IMR-90 (cell line): ENCODE data around the gene SLC27A4. TPM values are rescaled to one million over a fixed set of nuclear protein-coding genes. Genes with fewer than 3 reads are reported as not detected.

Source experiments
- ATAC-seq: fragments of 200-7000 bp; cut with Tn5 transposase; 2 replicates; pipeline ENCODE4 v1.9.1; 2020; ENCODE audit warnings: low read depth, mild to moderate bottlenecking, moderate library complexity
- BruUV-seq: library from RNA; stranded (reverse); fragments of 400-500 nt; replicated peaks from 2 replicates; lab custom pipeline; 2021; lab: Mats Ljungman, UMichigan
- CTCF ChIA-PET: fragments of 300-600 bp; formaldehyde crosslinking; extraction: SDS; loops from one replicate; lab custom pipeline; 2021; ENCODE audit warnings: antibody characterized with exemption; lab: Yijun Ruan, JAX
- POLR2A ChIA-PET: fragments of 300-600 bp; sonication (Branson Sonifier 250); formaldehyde crosslinking; loops from one replicate; lab custom pipeline; 2022; ENCODE audit warnings: antibody characterized with exemption; ENCODE audit not compliant: unreplicated experiment; lab: Charles Lee
- DNase-seq: peaks from one replicate; pipeline ENCODE4 v3.0.0; 2013
- H2AFZ ChIP-seq: replicated peaks from 2 replicates; pipeline ENCODE3; 2013; ENCODE audit warnings: low read length, mild to moderate bottlenecking; ENCODE audit not compliant: poor library complexity
- H2AK5ac ChIP-seq: 2 replicates; pipeline ENCODE4 v1.6.1; 2013; ENCODE audit warnings: low read depth, low read length, inconsistent platforms
- H2AK9ac ChIP-seq: replicated peaks from 2 replicates; pipeline ENCODE3; 2013; ENCODE audit warnings: mild to moderate bottlenecking, low read depth, low read length, moderate library complexity; ENCODE audit not compliant: poor library complexity
- H2BK120ac ChIP-seq: 2 replicates; pipeline ENCODE4 v1.6.1; 2013; ENCODE audit warnings: low read depth, low read length, inconsistent platforms
- H2BK15ac ChIP-seq: 3 replicates; pipeline ENCODE4 v1.6.1; 2013; ENCODE audit warnings: low read depth, low read length, inconsistent platforms
- H2BK20ac ChIP-seq: 2 replicates; pipeline ENCODE4 v1.6.1; 2013; ENCODE audit warnings: low read depth, mild to moderate bottlenecking, inconsistent platforms, low read length, moderate library complexity
- H2BK5ac ChIP-seq: 2 replicates; pipeline ENCODE4 v1.6.1; 2013; ENCODE audit warnings: mild to moderate bottlenecking, low read depth, low read length, inconsistent platforms; ENCODE audit not compliant: poor library complexity, severe bottlenecking
- H3K14ac ChIP-seq: replicated peaks from 2 replicates; pipeline ENCODE4 v1.6.1; 2013; ENCODE audit warnings: low read depth, low read length, inconsistent platforms
- H3K18ac ChIP-seq: 2 replicates; pipeline ENCODE4 v1.6.1; 2013; ENCODE audit warnings: low read depth, low read length, control low read depth
- H3K23ac ChIP-seq: 2 replicates; pipeline ENCODE4 v1.6.1; 2013; ENCODE audit warnings: low read depth, low read length, inconsistent platforms
- H3K27ac ChIP-seq: 2 replicates; pipeline ENCODE4 v1.5.1; 2013; ENCODE audit warnings: mild to moderate bottlenecking, control low read depth, low read length; ENCODE audit not compliant: insufficient read depth
- H3K27me3 ChIP-seq: 2 replicates; pipeline ENCODE4 v1.6.1; 2013; ENCODE audit warnings: low read length; ENCODE audit not compliant: control insufficient read depth, insufficient read depth
- H3K36me3 ChIP-seq: 2 replicates; pipeline ENCODE4 v1.6.1; 2013; ENCODE audit warnings: low read length, mixed read lengths; ENCODE audit not compliant: control insufficient read depth, insufficient read depth
- H3K4ac ChIP-seq: 2 replicates; pipeline ENCODE4 v1.6.1; 2013; ENCODE audit warnings: low read depth, low read length, inconsistent platforms
- H3K4me1 ChIP-seq: 2 replicates; pipeline ENCODE4 v1.6.1; 2013; ENCODE audit warnings: low read length, mixed read lengths; ENCODE audit not compliant: control insufficient read depth, insufficient read depth
- H3K4me2 ChIP-seq: 2 replicates; pipeline ENCODE4 v1.6.1; 2013; ENCODE audit warnings: low read depth, mild to moderate bottlenecking, control low read depth, low read length, moderate library complexity
- H3K4me3 ChIP-seq: 2 replicates; pipeline ENCODE4 v1.5.1; 2013; ENCODE audit warnings: low read depth, mild to moderate bottlenecking, control low read depth, low read length, moderate library complexity; ENCODE audit not compliant: insufficient read depth
- H3K56ac ChIP-seq: 2 replicates; pipeline ENCODE4 v1.6.1; 2013; ENCODE audit warnings: low read length, inconsistent platforms; ENCODE audit not compliant: insufficient read depth; ENCODE audit errors: extremely low read depth
- H3K79me1 ChIP-seq, 2 experiments: 2 replicates each; pipeline ENCODE4 v1.6.1; 2013; ENCODE audit warnings: low read length in 2 of 2, inconsistent platforms in 1 of 2, low read depth in 1 of 2
- H3K9ac ChIP-seq: 2 replicates; pipeline ENCODE4 v1.6.1; 2013; ENCODE audit warnings: low read depth, low read length, control low read depth
- H3K9me1 ChIP-seq: 2 replicates; pipeline ENCODE4 v1.6.1; 2013; ENCODE audit warnings: low read length, inconsistent platforms; ENCODE audit not compliant: insufficient read depth
- H3K9me3 ChIP-seq: 2 replicates; pipeline ENCODE4 v1.6.1; 2013; ENCODE audit warnings: low read length; ENCODE audit not compliant: control insufficient read depth, insufficient read depth
- H4K20me1 ChIP-seq: 2 replicates; pipeline ENCODE4 v1.6.1; 2013; ENCODE audit warnings: low read length, inconsistent platforms; ENCODE audit not compliant: insufficient read depth
- H4K5ac ChIP-seq: 2 replicates; pipeline ENCODE4 v1.6.1; 2013; ENCODE audit warnings: mild to moderate bottlenecking, low read depth, low read length, control low read depth
- H4K8ac ChIP-seq, 2 experiments: 2 replicates each; pipeline ENCODE4 v1.6.1; 2013; ENCODE audit warnings: low read depth in 2 of 2, low read length in 2 of 2, control low read depth in 1 of 2, inconsistent platforms in 1 of 2
- H4K91ac ChIP-seq: 2 replicates; pipeline ENCODE4 v1.6.1; 2013; ENCODE audit warnings: low read depth, low read length, inconsistent platforms; ENCODE audit not compliant: insufficient read depth
- BHLHE40 ChIP-seq: fragments of 150-350 bp; IDR thresholded peaks from 2 replicates; pipeline ENCODE4 v1.6.1; 2016; ENCODE audit warnings: mild to moderate bottlenecking, low read depth, low read length
- ELK1 ChIP-seq: fragments of 150-350 bp; IDR thresholded peaks from 2 replicates; pipeline ENCODE4 v1.6.1; 2016; ENCODE audit warnings: low read depth, mild to moderate bottlenecking, low read length, moderate library complexity, borderline replicate concordance
- MAFK ChIP-seq: IDR thresholded peaks from 2 replicates; pipeline ENCODE4 v1.6.1; 2012; ENCODE audit warnings: low read depth, low read length, improper control_type of control experiment
- MAZ ChIP-seq: IDR thresholded peaks from 2 replicates; pipeline ENCODE4 v1.6.1; 2012; ENCODE audit warnings: low read depth, mild to moderate bottlenecking, low read length, improper control_type of control experiment, moderate library complexity, borderline replicate concordance
- NFE2L2 ChIP-seq: fragments of 150-350 bp; IDR thresholded peaks from 2 replicates; pipeline ENCODE4 v1.6.1; 2016; ENCODE audit warnings: low read depth, mild to moderate bottlenecking, low read length
- RAD21 ChIP-seq: IDR thresholded peaks from 2 replicates; pipeline ENCODE4 v1.6.1; 2012; ENCODE audit warnings: low read length, improper control_type of control experiment
- RCOR1 ChIP-seq: IDR thresholded peaks from 2 replicates; pipeline ENCODE4 v1.6.1; 2012; ENCODE audit warnings: mild to moderate bottlenecking, low read length, improper control_type of control experiment; ENCODE audit not compliant: insufficient replicate concordance
- WGBS, 2 experiments: methylation state at CpG; one replicate each; pipeline versions ENCODE4 v1.1.5 to v1.1.7; 2013; ENCODE audit warnings: missing lambda C conversion rate in 2 of 2; ENCODE audit not compliant: insufficient read length in 1 of 2; ENCODE audit errors: extremely low coverage in 2 of 2; 5-methylcytosine and 5-hydroxymethylcytosine counted together
- dilution Hi-C: fragments of 300-500 bp; cut with HindIII; formaldehyde crosslinking; loops from one replicate; pipeline ENCODE4 v1.14.3; 2018; ENCODE audit warnings: low sequenced_read_pairs; ENCODE audit not compliant: unreplicated experiment
- in situ Hi-C: fragments of 300-500 bp; cut with MboI; formaldehyde crosslinking; loops from 3 replicates; pipeline ENCODE4 v1.14.3; 2019; ENCODE audit warnings: low sequenced_read_pairs, inconsistent platforms, mixed read lengths
- intact Hi-C: fragments of 100-400 bp; cut with micrococcal nuclease; formaldehyde crosslinking; loops from 2 replicates; pipeline ENCODE4 v1.10.0; 2022
- polyA plus RNA-seq, 3 experiments: library from polyadenylated mRNA; depleted of rRNA; stranded (reverse); fragments of >200 nt; gene quantifications; 2 replicates each; pipeline ENCODE4 v1.2.3, GENCODE V29; 2012; ENCODE audit warnings: low replicate concordance in 1 of 3
- total RNA-seq: library from RNA; depleted of rRNA; stranded (reverse); fragments of >200 nt; gene quantifications from 2 replicates; pipeline ENCODE4 v1.2.3, GENCODE V29; 2012
- TF ChIP-seq, protein P1 (sequence below): fragments of 150-350 bp; IDR thresholded peaks from 2 replicates; pipeline ENCODE4 v1.6.1; 2017; ENCODE audit warnings: mild to moderate bottlenecking, antibody characterized with exemption, low read length, low read depth

Gene SLC27A4
- total and polyA plus RNA-seq, 2 of the 4 experiments (the other 2 are of a cell fraction) = 9.7 to 13.7 TPM

GRCh38 chr9:128337936-128338335 is 2.4 kb upstream of the SLC27A4 start:
- H3K9me3 ChIP-seq = no peaks in the 10 kb centered on the region

More at GRCh38 chr9:128337936-128338335, 2.4 kb upstream of the SLC27A4 start:
- DNase-seq (no peak), ATAC-seq (no peak)
- Histone ChIP-seq H3K14ac (no peak overlapping the region), H2BK15ac (no peak overlapping the region), H4K5ac (no peak overlapping the region), H3K27me3 (no peaks in the 10 kb centered on the region), H3K23ac (no peak overlapping the region), H3K56ac (no peak overlapping the region), H3K4me2 (no peak overlapping the region), H2AK5ac (no peak overlapping the region), H3K4ac (no peak overlapping the region), H3K4me3 (no peak overlapping the region), H3K79me1 (peaks cover 0 to 24% of the 10 kb centered on the region in 2 experiments; a peak in 2 of 4 replicates), H3K18ac (no peak overlapping the region), H2AK9ac (no peak overlapping the region), H2BK5ac (no peak overlapping the region), H3K36me3 (peaks cover 6% of the 10 kb centered on the region), H3K27ac (no peak overlapping the region), H3K4me1 (peaks cover 4% of the 10 kb centered on the region; the same call in 1 of the 2 replicates), H2BK20ac (no peak overlapping the region), H2AFZ (no peak overlapping the region), H2BK120ac (no peak overlapping the region), H4K91ac (no peak overlapping the region), H4K8ac (no peak overlapping the region), H3K9me1 (peaks cover 12% of the 10 kb centered on the region), H4K20me1 (peaks cover 3% of the 10 kb centered on the region; the same call in 1 of the 2 replicates), H3K9ac (no peak overlapping the region)
- ChIA-PET POLR2A (no interaction called here), CTCF (no interaction called here)
- no TSS peak for BruUV-seq
- dilution Hi-C loops (no loop called here), intact Hi-C loops (no loop called here), in situ Hi-C loops (no loop called here)
- no CpG with 5 or more reads among the region's 7 CpGs for WGBS, 2 experiments
- TF ChIP-seq RCOR1 (no peak), MAZ (no peak), ELK1 (no peak), RAD21 (no peak), BHLHE40 (no peak), MAFK (no peak), NFE2L2 (no peak)
- TF ChIP-seq, protein P1, sequence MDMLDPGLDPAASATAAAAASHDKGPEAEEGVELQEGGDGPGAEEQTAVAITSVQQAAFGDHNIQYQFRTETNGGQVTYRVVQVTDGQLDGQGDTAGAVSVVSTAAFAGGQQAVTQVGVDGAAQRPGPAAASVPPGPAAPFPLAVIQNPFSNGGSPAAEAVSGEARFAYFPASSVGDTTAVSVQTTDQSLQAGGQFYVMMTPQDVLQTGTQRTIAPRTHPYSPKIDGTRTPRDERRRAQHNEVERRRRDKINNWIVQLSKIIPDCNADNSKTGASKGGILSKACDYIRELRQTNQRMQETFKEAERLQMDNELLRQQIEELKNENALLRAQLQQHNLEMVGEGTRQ = no peak
